ENCODE data around the gene C2CD2. TPM values are rescaled to one million over a fixed set of nuclear protein-coding genes. Genes with fewer than 3 reads are reported as not detected.

The C2CD2 gene
- total RNA-seq, 1 donor from 2014 or later = 5.3 TPM

GRCh38 chr21:41890355-41890754 is 63.5 kb downstream of the C2CD2 start:
- intact Hi-C loops (cut with micrococcal nuclease) = no loop called here

GRCh38 chr21:41888749-41889376 is 65.0 kb downstream of the C2CD2 start:
- intact Hi-C loops (cut with micrococcal nuclease) = no loop called here

DNA sequence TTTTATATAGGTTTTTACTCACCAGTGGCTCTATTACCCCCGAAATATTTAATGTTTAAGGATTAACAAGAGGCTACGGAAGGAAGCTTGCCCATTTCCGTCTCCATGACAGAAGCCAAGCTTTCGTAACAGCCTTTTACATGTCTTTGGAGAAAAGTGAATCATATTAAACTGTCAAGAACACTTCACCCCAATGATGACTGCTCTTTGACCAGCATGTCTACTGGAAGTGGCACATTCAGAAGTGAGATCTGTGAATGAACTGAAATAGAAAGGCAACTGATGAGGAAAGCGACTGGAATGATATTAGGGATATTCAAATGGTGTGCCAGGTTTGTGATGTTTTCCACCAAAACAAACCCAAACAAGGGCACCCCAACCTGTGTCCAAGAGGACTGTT is 66.2 kb downstream of the C2CD2 start:
- intact Hi-C loops (cut with micrococcal nuclease) = no loop called here

GRCh38 chr21:41886328-41886727 is 67.5 kb downstream of the C2CD2 start:
- intact Hi-C loops (cut with micrococcal nuclease) = no loop called here

- intact Hi-C loops (cut with micrococcal nuclease) = no loop called here
Measured at GRCh38 chr21:41885341-41886024, 68.3 kb downstream of the C2CD2 start.

- intact Hi-C loops (cut with micrococcal nuclease) = loop anchor here (5.0 kb wide), 1 partner anchor 522 kb away; the partner anchor contains the start of gene MX2
Measured at GRCh38 chr21:41884501-41885030, 69.3 kb downstream of the C2CD2 start.

DNA sequence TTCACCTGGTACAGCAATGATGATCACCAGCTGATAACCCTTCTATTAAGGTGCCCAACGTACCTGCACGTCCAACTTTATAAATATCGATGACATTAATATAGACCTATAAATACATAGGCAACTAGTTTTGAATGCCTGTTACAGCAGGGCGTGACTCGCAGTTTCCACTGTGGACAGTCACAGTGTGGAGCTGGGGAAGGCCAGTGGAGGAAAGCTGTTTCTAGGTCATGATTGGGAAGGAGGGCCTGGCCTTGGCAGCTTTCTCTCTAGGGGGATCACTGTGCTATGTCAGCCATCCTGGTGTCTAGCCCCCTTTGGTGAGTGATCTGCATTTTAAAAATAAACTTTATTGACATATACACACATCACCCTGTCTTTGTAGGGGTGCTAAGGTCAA is 70.2 kb downstream of the C2CD2 start:
- intact Hi-C loops (cut with micrococcal nuclease) = loop anchor here (5.0 kb wide), 1 partner anchor 521 kb away; the partner anchor contains the start of gene MX2

- intact Hi-C loops (cut with micrococcal nuclease) = loop anchor here (5.0 kb wide), 1 partner anchor 519 kb away; the partner anchor contains the start of gene MX2
Measured at GRCh38 chr21:41881051-41881450, 72.8 kb downstream of the C2CD2 start.

GRCh38 chr21:41880153-41880552 is 73.7 kb downstream of the C2CD2 start:
- intact Hi-C loops (cut with micrococcal nuclease) = loop anchor here (5.0 kb wide), 1 partner anchor 518 kb away; the partner anchor contains the start of gene MX2

- intact Hi-C loops (cut with micrococcal nuclease) = loop anchor here (1.0 to 5.0 kb wide), 4 partner anchors 47 to 238 kb away; no protein-coding TSS in a partner anchor
Measured at GRCh38 chr21:41879190-41879998, 74.4 kb downstream of the C2CD2 start, which contains the start of gene PRDM15. Gene PRDM15, minus strand, starts transcription at chr21:41879344. Its CDS starts 18,981 bp downstream, at chr21:41860363.

- intact Hi-C loops (cut with micrococcal nuclease) = loop anchor here (1.0 to 5.0 kb wide), 4 partner anchors 48 to 238 kb away; no protein-coding TSS in a partner anchor
Measured at GRCh38 chr21:41878831-41879189, 75.0 kb downstream of the C2CD2 start.

- intact Hi-C loops (cut with micrococcal nuclease) = loop anchor here (2.0 to 5.0 kb wide), 3 partner anchors 49 to 239 kb away; no protein-coding TSS in a partner anchor
Measured at GRCh38 chr21:41877901-41878830, 75.7 kb downstream of the C2CD2 start.

DNA sequence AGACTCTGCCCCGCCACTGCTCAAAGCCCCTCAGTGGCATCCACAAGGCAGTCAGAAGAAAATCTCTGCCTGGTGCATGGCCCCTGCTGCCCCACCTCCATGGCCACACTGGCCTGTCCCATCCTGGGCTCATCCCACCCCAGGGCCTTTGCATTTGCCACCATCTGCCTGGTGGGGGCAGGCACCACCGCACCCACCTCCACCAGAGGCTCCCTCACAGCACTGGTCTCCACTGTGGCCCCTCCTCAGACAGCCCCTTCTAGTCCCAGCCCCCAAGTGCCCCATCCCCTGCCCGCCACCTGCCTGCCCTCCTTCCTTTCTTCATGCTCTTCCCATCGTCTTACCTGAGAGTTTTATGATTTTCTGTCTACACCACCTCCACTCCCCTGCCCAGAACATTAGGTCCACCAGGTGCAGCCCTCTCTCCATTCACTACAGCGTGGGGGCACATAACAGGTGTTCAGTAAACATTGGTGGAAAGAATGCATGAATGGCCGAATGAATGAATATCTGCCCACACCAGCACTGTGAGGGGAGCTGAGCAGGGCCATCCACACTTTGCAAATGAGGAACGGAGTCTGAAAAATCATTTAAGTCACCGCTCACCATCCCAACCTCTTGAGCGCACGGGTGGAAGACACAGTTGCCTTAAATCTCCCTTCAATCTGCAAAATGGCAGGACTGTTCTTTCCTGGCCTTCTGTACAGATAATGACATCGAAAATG is 76.7 kb downstream of the C2CD2 start:
- intact Hi-C loops (cut with micrococcal nuclease) = loop anchor here (5.0 kb wide), 2 partner anchors 185 to 240 kb away; no protein-coding TSS in a partner anchor

DNA sequence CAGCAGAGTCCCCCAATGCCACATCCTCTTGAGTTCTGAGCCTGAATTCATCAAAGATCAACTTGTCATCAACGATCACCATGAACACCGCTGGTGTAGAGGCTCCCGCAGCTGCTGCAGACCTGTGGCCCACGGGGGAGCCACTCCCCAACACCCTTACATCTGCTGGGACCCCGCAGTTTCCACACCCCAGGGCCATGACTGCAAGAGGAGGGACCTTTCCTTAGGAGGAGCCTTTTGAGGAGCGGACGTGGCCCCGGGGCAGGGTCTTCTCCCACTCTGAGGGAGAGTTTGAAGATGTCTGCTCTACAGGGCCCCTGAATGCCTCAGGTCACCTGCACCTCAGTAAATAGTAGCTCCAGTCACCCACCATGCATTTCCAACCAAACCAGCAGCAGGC is 77.4 kb downstream of the C2CD2 start:
- intact Hi-C loops (cut with micrococcal nuclease) = loop anchor here (5.0 kb wide), 2 partner anchors 186 to 241 kb away; no protein-coding TSS in a partner anchor

DNA sequence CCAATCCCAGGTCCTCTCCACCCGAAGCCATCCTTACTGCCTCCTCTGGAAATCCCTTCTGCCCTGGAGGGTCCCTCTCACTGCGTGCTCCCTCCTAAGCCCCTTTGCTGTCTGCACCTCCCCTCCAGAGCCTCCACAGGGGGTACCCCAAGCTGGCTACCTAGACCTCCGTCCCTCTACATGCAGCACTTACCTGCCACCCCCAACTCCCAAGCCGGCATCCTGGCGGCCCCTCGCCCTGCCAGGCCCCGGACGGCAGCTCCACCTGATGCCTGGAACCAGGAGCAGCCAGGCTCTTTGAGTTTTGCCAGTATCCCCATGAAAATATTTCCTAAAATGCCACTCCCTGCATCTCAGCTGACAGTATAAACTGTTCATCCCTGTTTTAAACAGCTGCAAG is 78.7 kb downstream of the C2CD2 start:
- intact Hi-C loops (cut with micrococcal nuclease) = loop anchor here (5.0 kb wide), 2 partner anchors 187 to 242 kb away; no protein-coding TSS in a partner anchor

DNA sequence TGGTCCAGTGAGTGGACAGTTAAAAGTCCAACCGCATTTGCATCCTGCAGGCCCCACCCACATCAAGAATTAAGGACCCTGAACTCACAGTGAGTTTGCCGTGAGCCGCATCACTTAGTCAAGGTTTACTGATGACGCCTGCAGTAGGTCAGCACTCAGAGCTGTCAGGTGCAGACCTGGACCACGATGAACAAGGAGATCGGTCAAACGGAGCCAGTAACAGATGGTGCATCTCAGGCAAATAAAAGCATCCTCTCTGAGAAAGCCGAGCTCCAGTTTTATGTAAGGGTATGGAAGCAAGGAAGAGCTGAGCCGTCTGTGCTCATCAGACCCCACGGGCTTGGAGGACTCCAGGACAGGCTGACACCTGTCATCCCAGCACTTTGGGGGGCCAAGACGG is 79.2 kb downstream of the C2CD2 start:
- intact Hi-C loops (cut with micrococcal nuclease) = loop anchor here (5.0 kb wide), 2 partner anchors 188 to 243 kb away; no protein-coding TSS in a partner anchor

- intact Hi-C loops (cut with micrococcal nuclease) = no loop called here
Measured at GRCh38 chr21:41873426-41873825, 80.4 kb downstream of the C2CD2 start.

DNA sequence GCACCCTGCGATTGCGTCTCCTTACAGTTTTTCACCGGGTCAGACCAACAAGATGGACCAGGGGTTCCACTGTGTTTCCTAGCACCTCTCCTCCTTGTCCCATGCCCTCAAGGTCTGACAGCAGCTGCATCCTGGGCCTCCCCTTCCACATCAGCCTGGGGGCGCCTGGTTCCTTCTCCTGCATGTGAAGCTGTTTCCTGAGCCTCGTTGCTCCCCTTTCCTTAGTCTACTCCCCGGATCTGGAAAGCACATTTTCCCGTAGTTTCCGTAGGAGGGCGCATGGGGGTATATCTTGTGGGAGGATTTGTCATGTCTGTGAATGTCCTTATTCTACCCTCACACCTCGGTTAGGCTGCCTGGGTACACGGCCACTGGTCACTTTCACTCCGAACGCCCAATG is 80.8 kb downstream of the C2CD2 start:
- intact Hi-C loops (cut with micrococcal nuclease) = no loop called here

All from T-helper 2 cell treated with Interferon-gamma antibody and Interleukin-4, amounts not matched to agents 100 ng/mL and 5 ng/mL, for 36 hours (primary cell).